HCT116 (cell line): Measurements from ENCODE around the gene TMTC3.
A peak's percentile ranks its signal among the peaks of the same experiment; 100 is the strongest.

Experiments used
- CEBPB ChIP-seq: IDR thresholded peaks from 2 replicates; pipeline ENCODE4 v1.6.1; 2012; ENCODE audit warnings: low read depth
- ELF1 ChIP-seq: IDR thresholded peaks from 2 replicates; pipeline ENCODE4 v1.6.1; 2012; ENCODE audit warnings: low read depth, borderline replicate concordance
- EZH2 ChIP-seq: fragments of 200-600 bp; sonication (generic); IDR thresholded peaks from 2 replicates; pipeline ENCODE4 v1.6.1; 2017; ENCODE audit warnings: antibody characterized with exemption, mixed run types
- JUND ChIP-seq: IDR thresholded peaks from 2 replicates; pipeline ENCODE4 v1.6.1; 2012
- POLR2A ChIP-seq: IDR thresholded peaks from 2 replicates; pipeline ENCODE4 v1.7.0; 2011; ENCODE audit warnings: borderline replicate concordance; ENCODE audit not compliant: insufficient read depth, insufficient read length; ENCODE audit errors: extremely low read depth
- POLR2AphosphoS5 ChIP-seq: IDR thresholded peaks from 2 replicates; pipeline ENCODE4 v1.6.1; 2011; ENCODE audit warnings: mild to moderate bottlenecking, low read depth, low read length, moderate library complexity
- TF ChIP-seq, protein P1 (sequence below), 3 experiments: fragments of 200-600 bp in 1 of 3; sonication (generic) in 1 of 3; IDR thresholded peaks in 2 of 3; conservative IDR thresholded peaks in 1 of 3; 2 replicates each; pipeline ENCODE4 v1.5.1; 2012 to 2017; ENCODE audit warnings: low read depth in 2 of 3, low read length in 2 of 3, antibody characterized with exemption in 1 of 3, borderline replicate concordance in 1 of 3, control low read depth in 1 of 3, mild to moderate bottlenecking in 1 of 3, mixed read lengths in 1 of 3, mixed run types in 1 of 3, moderate library complexity in 1 of 3; ENCODE audit not compliant: insufficient read depth in 1 of 3
- TF ChIP-seq, protein P2 (sequence below): IDR thresholded peaks from 2 replicates; pipeline ENCODE4 v1.6.1; 2012

DNA sequence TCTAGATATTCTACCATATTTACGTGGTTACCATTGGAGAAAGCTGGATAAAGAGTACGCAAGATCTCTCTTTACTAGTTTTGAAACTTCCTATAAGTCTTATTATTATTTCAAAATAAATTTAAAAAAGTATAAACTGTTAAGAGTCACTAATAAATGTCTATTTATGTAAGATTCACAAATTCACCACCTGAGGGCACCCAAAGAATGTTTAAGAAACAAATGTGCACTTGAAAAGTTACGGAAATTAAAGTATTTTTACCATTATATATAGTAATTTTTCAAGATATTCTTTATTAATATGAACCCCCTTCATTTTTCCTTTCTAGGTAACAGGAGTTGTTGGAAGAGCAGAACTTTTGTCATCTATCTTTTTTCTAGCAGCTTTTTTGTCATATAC lies 11.9 kb downstream of the TMTC3 start:
- TF ChIP-seq CEBPB: no peak
- TF ChIP-seq, protein P1, sequence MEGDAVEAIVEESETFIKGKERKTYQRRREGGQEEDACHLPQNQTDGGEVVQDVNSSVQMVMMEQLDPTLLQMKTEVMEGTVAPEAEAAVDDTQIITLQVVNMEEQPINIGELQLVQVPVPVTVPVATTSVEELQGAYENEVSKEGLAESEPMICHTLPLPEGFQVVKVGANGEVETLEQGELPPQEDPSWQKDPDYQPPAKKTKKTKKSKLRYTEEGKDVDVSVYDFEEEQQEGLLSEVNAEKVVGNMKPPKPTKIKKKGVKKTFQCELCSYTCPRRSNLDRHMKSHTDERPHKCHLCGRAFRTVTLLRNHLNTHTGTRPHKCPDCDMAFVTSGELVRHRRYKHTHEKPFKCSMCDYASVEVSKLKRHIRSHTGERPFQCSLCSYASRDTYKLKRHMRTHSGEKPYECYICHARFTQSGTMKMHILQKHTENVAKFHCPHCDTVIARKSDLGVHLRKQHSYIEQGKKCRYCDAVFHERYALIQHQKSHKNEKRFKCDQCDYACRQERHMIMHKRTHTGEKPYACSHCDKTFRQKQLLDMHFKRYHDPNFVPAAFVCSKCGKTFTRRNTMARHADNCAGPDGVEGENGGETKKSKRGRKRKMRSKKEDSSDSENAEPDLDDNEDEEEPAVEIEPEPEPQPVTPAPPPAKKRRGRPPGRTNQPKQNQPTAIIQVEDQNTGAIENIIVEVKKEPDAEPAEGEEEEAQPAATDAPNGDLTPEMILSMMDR (IDR thresholded peaks at IDR 0.05 in 2 of 3, conservative IDR thresholded peaks at IDR 0.05 in 1 of 3; ENCODE audit: borderline replicate concordance in 1 of 3, insufficient read depth in 1 of 3, low read depth in 2 of 3, low read length in 2 of 3): peak in 2 of 3 experiments; percentile 27 to 45; a peak in 2 of 6 replicates
- no peak for TF ChIP-seq POLR2AphosphoS5
- no peak for TF ChIP-seq EZH2
- TF ChIP-seq POLR2A: no peak
- TF ChIP-seq JUND: no peak
- no peak for TF ChIP-seq ELF1
- TF ChIP-seq, protein P2, sequence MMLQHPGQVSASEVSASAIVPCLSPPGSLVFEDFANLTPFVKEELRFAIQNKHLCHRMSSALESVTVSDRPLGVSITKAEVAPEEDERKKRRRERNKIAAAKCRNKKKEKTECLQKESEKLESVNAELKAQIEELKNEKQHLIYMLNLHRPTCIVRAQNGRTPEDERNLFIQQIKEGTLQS: no peak
